GM19193 (cell line): ENCODE measurements around the gene GOLGA8B.

Experiments
- POLR2A ChIP-seq: IDR thresholded peaks from 4 replicates; pipeline ENCODE4 v1.6.1; 2011; ENCODE audit not compliant: insufficient read depth, insufficient read length; ENCODE audit errors: extremely low read depth

The GOLGA8B gene

GRCh38 chr15:34606131-34606530 lies 22.7 kb upstream of the GOLGA8B start:
- no peak for TF ChIP-seq POLR2A

- TF ChIP-seq POLR2A: no peak
These were observed 19.6 kb upstream of the GOLGA8B start for GRCh38 chr15:34603095-34603494.

- TF ChIP-seq POLR2A: no peak
These were observed 17.5 kb upstream of the GOLGA8B start for GRCh38 chr15:34600923-34601322.

GRCh38 chr15:34598799-34599585 lies 15.5 kb upstream of the GOLGA8B start:
- no peak for TF ChIP-seq POLR2A

- TF ChIP-seq POLR2A: no peak
These were observed 13.9 kb upstream of the GOLGA8B start for GRCh38 chr15:34597316-34597715.

GRCh38 chr15:34594361-34594760 lies 10.9 kb upstream of the GOLGA8B start:
- TF ChIP-seq POLR2A: no peak

- TF ChIP-seq POLR2A: no peak
These were observed 7.9 kb upstream of the GOLGA8B start for GRCh38 chr15:34591306-34591705.

GRCh38 chr15:34588046-34588674 lies 4.7 kb upstream of the GOLGA8B start:
- peak; percentile 27 for TF ChIP-seq POLR2A

- TF ChIP-seq POLR2A: no peak
These were observed 1.5 kb upstream of the GOLGA8B start for GRCh38 chr15:34584996-34585395.

GRCh38 chr15:34584330-34584668 lies 848 bp upstream of the GOLGA8B start:
- no peak for TF ChIP-seq POLR2A

GRCh38 chr15:34582461-34583371 lies 735 bp downstream of the GOLGA8B start:
- TF ChIP-seq POLR2A: peak; percentile 33

- TF ChIP-seq POLR2A: no peak
These were observed 2.4 kb downstream of the GOLGA8B start for GRCh38 chr15:34581043-34581365.

- TF ChIP-seq POLR2A: no peak
These were observed 5.2 kb downstream of the GOLGA8B start for GRCh38 chr15:34578283-34578674.
